Stimulated activated naive CD8-positive, alpha-beta T cell treated with anti-CD3 and anti-CD28 coated beads, Interleukin-15, Interleukin-2, amounts not matched to agents 100 U/mL and 50 U/mL, for 24 hours (primary cell): ENCODE results near the gene FLG2.
"Not testable (repeated sequence)": the region's sequence is repeated elsewhere in the genome, so short reads cannot be mapped to it uniquely, and the experiment has no call there.

Experiments used
- ATAC-seq: fragments of 150-1000 bp; cut with Tn5 transposase; one replicate; pipeline ENCODE4 v1.10.0; 2021
- DNase-seq: peaks from one replicate; pipeline ENCODE4 v3.0.0; 2021

The FLG2 gene

DNA sequence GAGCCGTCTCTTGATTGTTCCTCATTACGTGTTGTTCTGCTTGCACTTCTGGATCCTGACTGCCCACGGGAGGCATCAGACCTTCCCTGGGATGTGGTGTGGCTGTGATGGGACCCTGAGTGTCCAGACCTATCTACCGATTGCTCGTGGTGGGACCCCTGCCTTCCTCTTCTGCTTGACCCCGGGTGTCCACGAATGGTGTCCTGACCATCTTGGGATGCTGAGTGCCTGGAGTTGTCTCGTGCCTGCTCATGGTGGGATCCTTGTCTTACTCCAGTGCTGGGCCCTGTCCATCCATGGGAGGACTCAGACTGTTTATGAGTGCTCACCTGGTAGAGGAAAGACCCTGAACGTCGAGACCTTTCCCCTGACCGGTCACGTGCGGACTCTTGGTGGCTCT, 47.6 kb downstream of the FLG2 start:
- not testable (repeated sequence) for DNase-seq, ATAC-seq

DNA sequence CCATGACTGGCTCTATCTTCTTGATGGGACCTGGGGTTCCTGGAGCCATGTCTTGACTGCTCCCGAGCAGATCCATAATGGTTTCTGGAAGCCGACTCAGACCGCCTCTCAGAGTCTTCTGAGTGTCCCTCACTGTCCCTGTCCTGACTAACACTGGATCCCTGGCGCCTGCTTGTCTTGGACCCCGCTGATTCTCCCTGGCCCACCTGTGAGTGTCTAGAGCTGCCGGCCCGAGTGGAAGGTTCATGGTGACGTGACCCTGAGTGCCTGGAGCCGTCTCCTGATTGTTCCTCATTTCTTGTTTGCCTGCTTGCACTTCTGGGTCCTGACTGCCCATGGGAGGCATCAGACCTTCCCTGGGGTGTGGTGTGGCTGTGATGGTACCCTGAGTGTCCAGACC, 49.9 kb downstream of the FLG2 start:
- ATAC-seq: no peak
- no peak for DNase-seq

DNA sequence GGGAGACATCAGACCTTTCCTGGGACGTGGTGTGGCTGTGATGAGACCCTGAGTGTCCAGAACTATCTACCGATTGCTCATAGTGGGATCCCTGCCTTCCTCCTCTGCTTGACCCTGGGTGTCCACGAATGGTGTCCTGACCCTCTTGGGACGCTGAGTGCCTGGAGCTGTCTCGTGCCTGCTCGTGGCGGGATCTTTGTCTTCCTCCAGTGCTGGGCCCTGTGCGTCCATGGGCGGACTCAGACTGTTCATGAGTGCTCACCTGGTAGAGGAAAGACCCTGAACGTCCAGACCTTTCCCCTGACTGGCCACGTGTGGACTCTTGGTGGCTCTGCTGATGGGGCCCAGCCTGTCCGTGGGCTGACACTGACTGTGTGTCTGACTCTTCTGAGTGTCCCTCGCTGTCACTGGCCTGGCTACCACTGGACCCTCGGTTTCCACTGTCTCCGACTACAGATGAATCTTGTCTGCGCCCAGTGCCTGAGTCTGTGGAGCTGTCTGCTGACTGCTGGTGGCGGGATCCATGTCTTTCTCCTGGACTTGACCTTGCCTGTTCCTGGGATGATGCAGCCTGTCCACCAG, 50.4 kb downstream of the FLG2 start:
- not testable (repeated sequence) for ATAC-seq, DNase-seq

DNA sequence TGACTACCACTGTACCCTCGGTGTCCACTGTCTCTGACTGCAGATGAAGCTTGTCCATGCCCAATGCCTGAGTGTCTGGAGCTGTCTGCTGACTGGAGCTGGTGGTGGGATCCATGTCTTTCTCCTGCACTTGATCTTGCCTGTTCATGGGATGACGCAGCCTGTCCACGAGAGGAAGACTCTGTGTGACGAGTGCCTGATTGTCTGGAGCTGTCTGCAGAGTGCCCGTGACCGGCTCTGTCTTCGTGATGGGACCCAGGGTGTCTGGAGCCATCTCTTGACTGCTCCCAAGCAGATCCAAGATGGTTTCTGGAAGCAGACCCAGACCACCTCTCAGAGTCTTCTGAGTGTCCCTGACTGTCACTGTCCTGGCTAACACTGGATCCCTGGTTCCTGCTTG, 51.0 kb downstream of the FLG2 start:
- ATAC-seq, DNase-seq: not testable (repeated sequence)

DNA sequence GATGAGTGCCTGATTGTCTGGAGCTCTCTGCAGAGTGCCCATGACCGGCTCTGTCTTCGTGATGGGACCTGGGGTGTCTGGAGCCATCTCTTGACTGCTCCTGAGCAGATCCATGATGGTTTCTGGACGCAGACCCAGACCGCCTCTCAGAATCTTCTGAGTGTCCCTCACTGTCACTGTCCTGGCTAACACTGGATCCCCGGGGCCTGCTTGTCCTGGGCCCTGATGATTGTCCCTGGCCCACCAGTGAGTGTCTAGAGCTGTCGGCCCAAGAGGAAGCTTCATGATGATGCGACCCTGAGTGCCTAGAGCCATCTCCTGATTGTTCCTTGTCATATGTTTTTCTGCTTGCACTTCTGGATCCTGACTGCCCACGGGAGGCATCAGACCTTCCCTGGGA, 51.8 kb downstream of the FLG2 start:
- DNase-seq, ATAC-seq: not testable (repeated sequence)

DNA sequence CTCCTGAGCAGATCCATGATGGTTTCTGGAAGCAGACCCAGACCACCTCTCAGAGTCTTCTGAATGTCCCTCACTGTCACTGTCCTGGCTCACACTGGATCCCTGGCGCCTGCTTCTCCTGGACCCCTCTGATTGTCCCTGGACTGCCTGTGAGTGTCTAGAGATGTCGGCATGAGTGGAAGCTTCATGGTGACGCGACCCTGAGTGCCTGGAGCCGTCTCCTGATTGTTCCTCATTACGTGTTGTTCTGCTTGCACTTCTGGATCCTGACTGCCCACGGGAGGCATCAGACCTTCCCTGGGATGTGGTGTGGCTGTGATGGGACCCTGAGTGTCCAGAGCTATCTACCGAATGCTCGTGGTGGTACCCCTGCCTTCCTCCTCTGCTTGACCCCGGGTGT, 53.7 kb downstream of the FLG2 start:
- not testable (repeated sequence) for ATAC-seq, DNase-seq

DNA sequence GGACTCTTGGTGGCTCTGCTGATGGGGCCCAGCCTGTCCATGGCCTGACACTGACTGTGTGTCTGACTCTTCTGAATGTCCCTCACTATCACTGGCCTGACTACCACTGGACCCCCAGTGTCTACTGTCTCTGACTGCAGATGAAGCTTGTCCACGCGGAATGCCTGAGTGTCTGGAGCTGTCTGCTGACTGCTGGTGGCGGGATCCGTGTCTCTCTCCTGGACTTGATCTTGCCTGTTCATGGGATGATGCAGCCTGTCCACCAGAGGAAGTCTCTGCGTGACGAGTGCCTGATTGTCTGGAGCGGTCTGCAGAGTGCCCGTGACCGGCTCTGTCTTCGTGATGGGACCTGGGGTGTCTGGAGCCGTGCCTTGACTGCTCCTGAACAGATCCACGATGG, 55.0 kb downstream of the FLG2 start:
- not testable (repeated sequence) for DNase-seq

DNA sequence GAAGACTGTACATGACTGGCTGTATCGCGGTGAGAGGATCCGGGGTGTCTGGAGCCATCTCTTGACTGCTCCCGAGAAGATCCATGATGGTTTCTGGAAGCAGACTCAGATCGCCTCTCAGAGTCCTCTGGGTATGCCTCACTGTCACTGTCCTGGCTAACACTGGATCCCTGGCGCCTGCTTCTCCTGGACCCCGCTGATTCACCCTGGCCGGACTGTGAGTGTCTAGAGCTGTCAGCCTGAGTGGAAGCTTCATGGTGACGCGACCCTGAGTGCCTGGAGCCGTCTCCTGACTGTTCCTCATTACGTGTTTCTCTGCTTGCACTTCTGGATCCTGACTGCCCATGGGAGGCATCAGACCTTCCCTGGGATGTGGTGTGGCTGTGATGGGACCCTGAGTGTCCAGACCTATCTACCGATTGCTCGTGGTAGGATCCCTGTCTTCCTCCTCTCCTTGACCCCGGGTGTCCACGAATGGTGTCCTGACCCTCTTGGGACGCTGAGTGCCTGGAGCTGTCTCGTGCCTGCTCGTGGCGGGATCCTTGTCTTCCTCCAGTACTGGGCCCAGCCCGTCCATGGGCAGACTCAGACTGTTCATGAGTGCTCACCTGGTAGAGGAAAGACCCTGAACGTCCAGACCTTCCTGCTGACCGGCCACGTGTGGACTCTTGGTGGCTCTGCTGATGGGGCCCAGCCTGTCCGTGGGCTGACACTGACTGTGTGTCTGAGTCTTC, 56.5 kb downstream of the FLG2 start:
- ATAC-seq, DNase-seq: not testable (repeated sequence)

More for the DNA sequence above, 55.0 kb downstream of the FLG2 start:
- ATAC-seq: not testable (repeated sequence)
